Measurements from ENCODE around the gene GBA3. TPM values are rescaled to one million over a fixed set of nuclear protein-coding genes. Genes with fewer than 3 reads are reported as not detected.

Gene GBA3
- total RNA-seq, 4 donors from 2014 or later = 0.47 TPM; not detected in 3

GRCh38 chr4:22672519-22672918 lies 20.2 kb upstream of the GBA3 start:
- no peaks in the 10 kb centered on the region for H3K4me1 ChIP-seq
- no peak for TF ChIP-seq POLR2AphosphoS5 (IDR thresholded peaks at IDR 0.05)
- no peak for TF ChIP-seq POLR2A (IDR thresholded peaks at IDR 0.05)
- no peak for DNase-seq (ENCODE audit: low spot score in 2 of 2)
- no peaks in the 10 kb centered on the region for H3K27me3 ChIP-seq
- H3K27ac ChIP-seq = no peak overlapping the region
- H3K9me3 ChIP-seq = no peaks in the 10 kb centered on the region
- 86% methylated on average over 1 of the region's 1 CpG for WGBS
- no peaks in the 10 kb centered on the region for H3K36me3 ChIP-seq
- no peak overlapping the region for H3K4me3 ChIP-seq

DNA sequence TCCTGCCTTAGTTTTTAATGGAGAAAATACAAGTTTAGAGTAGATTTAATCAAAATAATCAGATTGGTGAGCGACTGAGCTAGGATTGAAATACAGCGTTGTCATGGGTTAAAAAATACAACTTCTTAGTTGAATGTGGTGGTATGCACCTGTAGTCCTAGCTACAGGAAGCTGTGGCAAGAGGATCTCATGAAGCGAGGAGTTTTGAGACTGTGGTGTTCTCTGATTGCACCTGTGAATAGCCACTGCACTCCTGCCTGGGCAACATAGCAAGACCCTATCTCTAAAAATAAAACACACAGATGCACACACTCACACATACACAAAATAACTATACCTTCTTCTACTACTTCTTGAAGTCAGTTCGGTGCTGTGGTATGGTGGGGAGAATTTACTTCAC lies 19.8 kb upstream of the GBA3 start:
- Histone ChIP-seq H3K4me1 (no peaks in the 10 kb centered on the region), H3K27me3 (no peaks in the 10 kb centered on the region), H3K36me3 (no peaks in the 10 kb centered on the region), H3K27ac (no peak overlapping the region), H3K4me3 (no peak overlapping the region), H3K9me3 (no peaks in the 10 kb centered on the region)
- TF ChIP-seq EP300 (IDR thresholded peaks at IDR 0.05) (no peak), POLR2A (IDR thresholded peaks at IDR 0.05) (no peak), CTCF (IDR thresholded peaks at IDR 0.05) (no peak), POLR2AphosphoS5 (IDR thresholded peaks at IDR 0.05) (no peak)
- no peak for DNase-seq (ENCODE audit: low spot score in 2 of 2)
- WGBS = 83% methylated on average over 4 of the region's 4 CpGs

- H3K4me3 ChIP-seq = no peak overlapping the region
- no peak overlapping the region for H3K27ac ChIP-seq
- peaks cover 3% of the 10 kb centered on the region for H3K4me1 ChIP-seq
- no peak for DNase-seq (ENCODE audit: low spot score in 2 of 2)
- WGBS = 86% methylated on average over 1 of the region's 1 CpG
- no peaks in the 10 kb centered on the region for H3K9me3 ChIP-seq
- TF ChIP-seq CTCF (IDR thresholded peaks at IDR 0.05) (no peak), EP300 (IDR thresholded peaks at IDR 0.05) (no peak), POLR2AphosphoS5 (IDR thresholded peaks at IDR 0.05) (no peak), POLR2A (IDR thresholded peaks at IDR 0.05) (no peak)
- no peaks in the 10 kb centered on the region for H3K27me3 ChIP-seq
- H3K36me3 ChIP-seq = no peaks in the 10 kb centered on the region
These were observed 18.0 kb upstream of the GBA3 start for GRCh38 chr4:22674700-22675099.

- no peak for DNase-seq (ENCODE audit: low spot score in 2 of 2)
- no peaks in the 10 kb centered on the region for H3K36me3 ChIP-seq
- TF ChIP-seq POLR2AphosphoS5 (IDR thresholded peaks at IDR 0.05) = no peak
- no peak for TF ChIP-seq POLR2A (IDR thresholded peaks at IDR 0.05)
- TF ChIP-seq CTCF (IDR thresholded peaks at IDR 0.05) = no peak
- TF ChIP-seq EP300 (IDR thresholded peaks at IDR 0.05) = no peak
- H3K9me3 ChIP-seq = no peaks in the 10 kb centered on the region
- H3K4me3 ChIP-seq = no peak overlapping the region
- WGBS = 97% methylated on average over 1 of the region's 1 CpG
- peaks cover 8% of the 10 kb centered on the region for H3K4me1 ChIP-seq
- no peak overlapping the region for H3K27ac ChIP-seq
- H3K27me3 ChIP-seq = no peaks in the 10 kb centered on the region
These were observed 16.7 kb upstream of the GBA3 start for GRCh38 chr4:22676063-22676462.

- WGBS = 75% methylated on average over 1 of the region's 1 CpG
- TF ChIP-seq CTCF (IDR thresholded peaks at IDR 0.05) (no peak), POLR2A (IDR thresholded peaks at IDR 0.05) (no peak), POLR2AphosphoS5 (IDR thresholded peaks at IDR 0.05) (no peak), EP300 (IDR thresholded peaks at IDR 0.05) (no peak)
- no peak overlapping the region for H3K4me3 ChIP-seq
- no peaks in the 10 kb centered on the region for H3K36me3 ChIP-seq
- H3K27ac ChIP-seq = no peak overlapping the region
- no peaks in the 10 kb centered on the region for H3K9me3 ChIP-seq
- no peak for DNase-seq (ENCODE audit: low spot score in 2 of 2)
- peaks cover 8% of the 10 kb centered on the region for H3K4me1 ChIP-seq
- no peaks in the 10 kb centered on the region for H3K27me3 ChIP-seq
These were observed 15.0 kb upstream of the GBA3 start for GRCh38 chr4:22677780-22678179.
